AG04450 (cell line): ENCODE results near the gene GPR155. TPM values are rescaled to one million over a fixed set of nuclear protein-coding genes. Genes with fewer than 3 reads are reported as not detected.
"Not testable (repeated sequence)": the region's sequence is repeated elsewhere in the genome, so short reads cannot be mapped to it uniquely, and the experiment has no call there.

Source experiments
- CTCF ChIA-PET: fragments of 300-600, 350-600 bp; formaldehyde crosslinking; extraction: SDS; loops from one replicate; lab custom pipeline; 2022; ENCODE audit warnings: antibody characterized with exemption, inconsistent platforms; lab: Charles Lee
- POLR2A ChIA-PET: fragments of 350-600 bp; formaldehyde crosslinking; extraction: SDS; loops from one replicate; lab custom pipeline; 2021; ENCODE audit warnings: antibody characterized with exemption, inconsistent platforms; lab: Yijun Ruan, JAX
- DNase-seq: peaks from one replicate; pipeline ENCODE4 v3.0.0-alpha.2; 2011; ENCODE audit warnings: low read depth, low spot score
- H3K27ac ChIP-seq: one replicate; pipeline ENCODE4 v1.5.1; 2012; ENCODE audit warnings: low read depth, low read length, control low read depth
- H3K27me3 ChIP-seq: one replicate; pipeline ENCODE4 v1.6.0; 2012; ENCODE audit warnings: low read length; ENCODE audit not compliant: control insufficient read depth, insufficient read depth
- H3K4me3 ChIP-seq: 2 replicates; pipeline ENCODE4 v1.5.1; 2011; ENCODE audit warnings: mild to moderate bottlenecking, low read depth, low read length, control low read depth
- H3K9me3 ChIP-seq: 2 replicates; pipeline ENCODE4 v1.5.1; 2012; ENCODE audit warnings: low read length; ENCODE audit not compliant: control insufficient read depth, insufficient read depth
- CTCF ChIP-seq: IDR thresholded peaks from 2 replicates; pipeline ENCODE4 v1.5.1; 2011; ENCODE audit warnings: low read depth, low read length, control low read depth, inconsistent platforms
- polyA plus RNA-seq: library from polyadenylated mRNA; depleted of rRNA; stranded (reverse); fragments of >200 nt; gene quantifications from 2 replicates; pipeline ENCODE4 v1.2.3, GENCODE V29; 2011

Gene GPR155
- polyA plus RNA-seq, 1 experiment = 5.4 TPM

GRCh38 chr2:174492963-174493431 is 6.2 kb upstream of the GPR155 start:
- no peak for TF ChIP-seq CTCF
- Histone ChIP-seq H3K4me3 (no peak overlapping the region), H3K9me3 (no peaks in the 10 kb centered on the region), H3K27ac (no peak overlapping the region), H3K27me3 (peaks cover 4% of the 10 kb centered on the region)
- ChIA-PET CTCF (interaction anchor here (0.6 kb wide), 1 partner anchor 58 kb away, joined by 3 read pairs; no protein-coding TSS in a partner anchor), POLR2A (no interaction called here)
- no peak for DNase-seq

GRCh38 chr2:174491947-174492346 is 5.1 kb upstream of the GPR155 start:
- CTCF ChIA-PET = no interaction called here
- POLR2A ChIA-PET = no interaction called here
- Histone ChIP-seq H3K4me3 (no peak overlapping the region), H3K27ac (no peak overlapping the region), H3K27me3 (peaks cover 4% of the 10 kb centered on the region), H3K9me3 (no peaks in the 10 kb centered on the region)
- no peak for TF ChIP-seq CTCF
- no peak for DNase-seq

GRCh38 chr2:174490051-174490450 is 3.2 kb upstream of the GPR155 start:
- peaks cover 4% of the 10 kb centered on the region for H3K27me3 ChIP-seq
- DNase-seq = no peak
- H3K4me3 ChIP-seq = no peak overlapping the region
- no peak overlapping the region for H3K27ac ChIP-seq
- TF ChIP-seq CTCF = no peak
- CTCF ChIA-PET = no interaction called here
- H3K9me3 ChIP-seq = no peaks in the 10 kb centered on the region
- POLR2A ChIA-PET = no interaction called here

DNA sequence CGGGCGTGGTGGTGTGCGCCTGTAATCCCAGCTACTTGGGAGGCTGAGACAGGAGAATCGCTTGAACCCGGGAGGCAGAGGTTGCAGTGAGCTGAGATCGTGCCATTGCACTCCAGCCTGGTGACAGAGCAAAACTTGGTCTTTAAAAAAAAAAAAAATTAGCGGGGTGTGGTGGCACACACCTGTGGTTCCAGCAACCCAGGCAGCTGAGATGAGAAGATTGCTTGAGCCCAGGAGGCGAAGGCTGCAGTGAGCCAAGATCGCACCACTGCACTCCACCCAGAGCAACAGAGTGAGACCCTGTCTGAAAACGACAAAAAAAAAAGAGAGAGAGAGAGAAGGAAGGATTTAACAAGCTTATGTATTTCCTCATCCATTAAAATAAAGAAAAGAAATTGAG is 2.7 kb upstream of the GPR155 start:
- POLR2A ChIA-PET, CTCF ChIA-PET, H3K4me3 ChIP-seq: not testable (repeated sequence)

GRCh38 chr2:174487820-174488162 is 962 bp upstream of the GPR155 start:
- CTCF ChIA-PET = interaction anchor here (1.2 kb wide), 1 partner anchor 25 kb away, joined by 8 read pairs; no protein-coding TSS in a partner anchor
- DNase-seq = no peak

More for the DNA sequence above, 2.7 kb upstream of the GPR155 start:
- DNase-seq, H3K9me3 ChIP-seq, H3K27ac ChIP-seq, H3K27me3 ChIP-seq: not testable (repeated sequence)

More at GRCh38 chr2:174487820-174488162, 962 bp upstream of the GPR155 start:
- Histone ChIP-seq H3K27me3 (peaks cover 4% of the 10 kb centered on the region), H3K27ac (no peak overlapping the region), H3K9me3 (no peaks in the 10 kb centered on the region), H3K4me3 (no peak overlapping the region; the same call in 1 of the 2 replicates)
- POLR2A ChIA-PET = no interaction called here
- no peak for TF ChIP-seq CTCF
